Smooth muscle cell (in vitro differentiated cells): ENCODE results near the gene KCNQ1OT1. TPM values are rescaled to one million over a fixed set of nuclear protein-coding genes. Genes with fewer than 3 reads are reported as not detected.
A peak's percentile ranks its signal among the peaks of the same experiment; 100 is the strongest.

Experiments
- DNase-seq: peaks from one replicate; lab custom pipeline; 2025; ENCODE audit not compliant: unreplicated experiment; lab: John Stamatoyannopoulos, UW
- H2AFZ ChIP-seq: fragments of 200-600 bp; sonication (generic); 2 replicates; pipeline ENCODE4 v1.6.0; 2016; ENCODE audit warnings: antibody characterized with exemption, low read depth, mild to moderate bottlenecking
- H3F3A ChIP-seq: fragments of 200-600 bp; sonication (generic); 2 replicates; pipeline ENCODE4 v1.6.0; 2017; ENCODE audit warnings: antibody characterized with exemption, low read depth
- H3K27ac ChIP-seq: fragments of 200-600 bp; sonication (generic); 2 replicates; pipeline ENCODE4 v1.5.1; 2016; ENCODE audit warnings: low read depth, mild to moderate bottlenecking
- H3K27me3 ChIP-seq: fragments of 200-600 bp; sonication (generic); 2 replicates; pipeline ENCODE4 v1.6.1; 2016; ENCODE audit warnings: low read depth, mild to moderate bottlenecking
- H3K36me3 ChIP-seq: fragments of 200-600 bp; sonication (generic); 2 replicates; pipeline ENCODE4 v1.5.1; 2016; ENCODE audit warnings: low read depth
- H3K4me1 ChIP-seq: fragments of 200-600 bp; sonication (generic); 2 replicates; pipeline ENCODE4 v1.5.1; 2016; ENCODE audit warnings: low read depth
- H3K4me2 ChIP-seq: fragments of 200-600 bp; sonication (generic); 2 replicates; pipeline ENCODE4 v1.6.0; 2016; ENCODE audit warnings: mild to moderate bottlenecking
- H3K4me3 ChIP-seq: fragments of 200-600 bp; sonication (generic); 2 replicates; pipeline ENCODE4 v1.5.1; 2016; ENCODE audit warnings: mild to moderate bottlenecking
- H3K79me2 ChIP-seq: fragments of 200-600 bp; sonication (generic); 2 replicates; pipeline ENCODE4 v1.6.0; 2016; ENCODE audit warnings: low read depth, mild to moderate bottlenecking
- H3K9ac ChIP-seq: fragments of 200-600 bp; sonication (generic); 2 replicates; pipeline ENCODE4 v1.6.0; 2016; ENCODE audit warnings: low read depth
- H3K9me3 ChIP-seq: fragments of 200-600 bp; sonication (generic); replicated peaks from 2 replicates; pipeline ENCODE4 v1.5.1; 2016; ENCODE audit warnings: low read depth
- H4K20me1 ChIP-seq: fragments of 200-600 bp; sonication (generic); 2 replicates; pipeline ENCODE4 v1.6.0; 2016; ENCODE audit warnings: low read depth
- CTCF ChIP-seq: fragments of 200-600 bp; sonication (generic); IDR thresholded peaks from 2 replicates; pipeline ENCODE4 v1.5.1; 2017; ENCODE audit warnings: borderline replicate concordance, mild to moderate bottlenecking, antibody characterized with exemption; ENCODE audit not compliant: insufficient read depth, poor library complexity, severe bottlenecking
- WGBS: methylation state at CpG from one replicate; pipeline ENCODE4 v1.1.7; 2016; ENCODE audit warnings: low lambda C conversion rate; 5-methylcytosine and 5-hydroxymethylcytosine counted together
- polyA plus RNA-seq: library from polyadenylated mRNA; unstranded; fragments of >200 nt; fragmentation: Nextera tagmentation; extraction: Ambion mirVana; gene quantifications from 2 replicates; pipeline ENCODE4 v1.2.1, GENCODE V29; 2016
- total RNA-seq: library from RNA; depleted of rRNA; stranded (reverse); fragments of >200 nt; gene quantifications from 2 replicates; pipeline ENCODE4 v1.2.3, GENCODE V29; 2014

Gene KCNQ1OT1
- total and polyA plus RNA-seq, 2 experiments from 2014 or later = 1.6 to 9.8 TPM

GRCh38 chr11:2674658-2675131 lies 25.1 kb downstream of the KCNQ1OT1 start:
- no peaks in the 10 kb centered on the region for H3K9me3 ChIP-seq
- H3K79me2 ChIP-seq = peaks cover 81% of the 10 kb centered on the region
- H3K36me3 ChIP-seq = no peaks in the 10 kb centered on the region
- no peak overlapping the region for H3K4me3 ChIP-seq
- no peak for TF ChIP-seq CTCF
- H3K27ac ChIP-seq = no peak overlapping the region
- DNase-seq = no peak
- H3K27me3 ChIP-seq = no peaks in the 10 kb centered on the region
- peak overlapping the region; percentile 12 for H3K4me2 ChIP-seq
- H2AFZ ChIP-seq = no peak overlapping the region
- no peak overlapping the region for H3K9ac ChIP-seq
- H3F3A ChIP-seq = no peaks in the 10 kb centered on the region
- peaks cover 100% of the 10 kb centered on the region for H4K20me1 ChIP-seq
- WGBS = 76% methylated on average over 8 of the region's 8 CpGs
- H3K4me1 ChIP-seq = peaks cover 16% of the 10 kb centered on the region

GRCh38 chr11:2673871-2674471 lies 25.8 kb downstream of the KCNQ1OT1 start:
- peaks cover 16% of the 10 kb centered on the region for H3K4me1 ChIP-seq

GRCh38 chr11:2673250-2673610 lies 26.6 kb downstream of the KCNQ1OT1 start:
- 96% methylated on average over 2 of the region's 2 CpGs for WGBS

More at GRCh38 chr11:2673871-2674471, 25.8 kb downstream of the KCNQ1OT1 start:
- no peaks in the 10 kb centered on the region for H3K36me3 ChIP-seq
- no peak overlapping the region for H3K9ac ChIP-seq
- H4K20me1 ChIP-seq = peaks cover 100% of the 10 kb centered on the region
- DNase-seq = no peak
- no peaks in the 10 kb centered on the region for H3K9me3 ChIP-seq
- H2AFZ ChIP-seq = no peak overlapping the region
- H3K27ac ChIP-seq = no peak overlapping the region
- no peaks in the 10 kb centered on the region for H3F3A ChIP-seq
- no peak for TF ChIP-seq CTCF
- WGBS = 85% methylated on average over 16 of the region's 16 CpGs
- H3K4me2 ChIP-seq = peak overlapping the region; percentile 12
- H3K27me3 ChIP-seq = no peaks in the 10 kb centered on the region
- H3K4me3 ChIP-seq = no peak overlapping the region
- peaks cover 83% of the 10 kb centered on the region for H3K79me2 ChIP-seq

More at GRCh38 chr11:2673250-2673610, 26.6 kb downstream of the KCNQ1OT1 start:
- H3K27ac ChIP-seq = no peak overlapping the region
- H3F3A ChIP-seq = no peaks in the 10 kb centered on the region
- TF ChIP-seq CTCF = no peak
- H3K79me2 ChIP-seq = peaks cover 84% of the 10 kb centered on the region
- H3K4me3 ChIP-seq = no peak overlapping the region
- peaks cover 100% of the 10 kb centered on the region for H4K20me1 ChIP-seq
- H3K9ac ChIP-seq = no peak overlapping the region
- H3K36me3 ChIP-seq = no peaks in the 10 kb centered on the region
- no peak overlapping the region for H2AFZ ChIP-seq
- peaks cover 16% of the 10 kb centered on the region for H3K4me1 ChIP-seq
- no peaks in the 10 kb centered on the region for H3K9me3 ChIP-seq
- no peaks in the 10 kb centered on the region for H3K27me3 ChIP-seq
- H3K4me2 ChIP-seq = no peak overlapping the region
- no peak for DNase-seq
